Measurements from ENCODE around the gene ASIC4. TPM values are rescaled to one million over a fixed set of nuclear protein-coding genes. Genes with fewer than 3 reads are reported as not detected.

The ASIC4 gene
- total and polyA plus RNA-seq, 2 of the 13 experiments (the other 11 are each of a cell fraction or from before 2014, with no cell fraction given): 0.03 TPM; not detected in 1

GRCh38 chr2:219561179-219562048, 47.1 kb downstream of the ASIC4 start (continued):
- TF ChIP-seq ZNF720 (CRISPR knock-in tag; IDR thresholded peaks at IDR 0.05): 0 out of 2 replicates have a peak, but pooled peaks have one; percentile 26
- peak; percentile 48; the same call in 1 of the 2 replicates for TF ChIP-seq ZFP91 (CRISPR knock-in tag; IDR thresholded peaks at IDR 0.05; ENCODE audit: borderline replicate concordance)
- no peak; the same call in 1 of the 2 replicates for TF ChIP-seq ZNF350 (CRISPR knock-in tag; IDR thresholded peaks at IDR 0.05; ENCODE audit: borderline replicate concordance, low read depth)
- peak; percentile 68; the same call in 1 of the 2 replicates for TF ChIP-seq ZNF343 (CRISPR knock-in tag; IDR thresholded peaks at IDR 0.05)
- TF ChIP-seq GPBP1L1 (CRISPR knock-in tag; IDR thresholded peaks at IDR 0.05): no peak
- TF ChIP-seq ZNF589 (CRISPR knock-in tag; conservative IDR thresholded peaks at IDR 0.05): peak; percentile 42; the same call in 1 of the 2 replicates
- no peak for TF ChIP-seq MIER2 (CRISPR knock-in tag; IDR thresholded peaks at IDR 0.05)
- TF ChIP-seq ZNF724P (CRISPR knock-in tag; IDR thresholded peaks at IDR 0.05; ENCODE audit: borderline replicate concordance): 0 out of 2 replicates have a peak, but pooled peaks have one; percentile 20
- TF ChIP-seq ZNF382 (CRISPR knock-in tag; IDR thresholded peaks at IDR 0.05; ENCODE audit: borderline replicate concordance): no peak
- peak; percentile 60; the same call in 1 of the 2 replicates for TF ChIP-seq RBFOX2 (IDR thresholded peaks at IDR 0.05; ENCODE audit: low read depth, low read length)
- 0 out of 2 replicates have a peak, but pooled peaks have one; percentile 40 for TF ChIP-seq PAWR (CRISPR knock-in tag; IDR thresholded peaks at IDR 0.05; ENCODE audit: borderline replicate concordance)
- TF ChIP-seq POLR2G (IDR thresholded peaks at IDR 0.05; ENCODE audit: low read depth, low read length): peak; percentile 56
- TF ChIP-seq ZNF746 (CRISPR knock-in tag; IDR thresholded peaks at IDR 0.05): no peak
- TF ChIP-seq SNAPC2 (CRISPR knock-in tag; IDR thresholded peaks at IDR 0.05): peak; percentile 51; the same call in 1 of the 2 replicates
- no peak for TF ChIP-seq POLR2AphosphoS2 (IDR thresholded peaks at IDR 0.05; ENCODE audit: low read depth, low read length)
- no peak for TF ChIP-seq ZNF75D (CRISPR knock-in tag; IDR thresholded peaks at IDR 0.05; ENCODE audit: borderline replicate concordance)
- peak; percentile 12; the same call in 1 of the 2 replicates for TF ChIP-seq SAP130 (CRISPR knock-in tag; IDR thresholded peaks at IDR 0.05; ENCODE audit: low read depth)
- TF ChIP-seq SETDB1 (CRISPR knock-in tag; IDR thresholded peaks at IDR 0.05; ENCODE audit: borderline replicate concordance): no peak
- no peak; the same call in 1 of the 2 replicates for TF ChIP-seq GABPB1 (CRISPR knock-in tag; IDR thresholded peaks at IDR 0.05)
- TF ChIP-seq HIC2 (CRISPR knock-in tag; IDR thresholded peaks at IDR 0.05; ENCODE audit: low read depth): peak; percentile 55; the same call in 1 of the 2 replicates
- no peak for TF ChIP-seq ZNF816 (CRISPR knock-in tag; IDR thresholded peaks at IDR 0.05; ENCODE audit: borderline replicate concordance)
- 0 out of 2 replicates have a peak, but pooled peaks have one; percentile 52 for TF ChIP-seq BORCS8-MEF2B (CRISPR knock-in tag; IDR thresholded peaks at IDR 0.05)
- peak; percentile 76 for TF ChIP-seq ZBTB38 (CRISPR knock-in tag; IDR thresholded peaks at IDR 0.05)

Data from HepG2 (cell line).